HG03025 (cell line): ENCODE results near the gene HNRNPL.
"Not testable (repeated sequence)": the region's sequence is repeated elsewhere in the genome, so short reads cannot be mapped to it uniquely, and the experiment has no call there.

ENCODE experiments used
- ATAC-seq: cut with Tn5 transposase; IDR thresholded peaks from one replicate; pipeline ENCODE4 v1.9.1; 2021; ENCODE audit warnings: mild to moderate bottlenecking, moderate library complexity; ENCODE audit not compliant: unreplicated experiment, low FRiP score

HNRNPL gene

GRCh38 chr19:38870612-38871011 is 20.8 kb upstream of the HNRNPL start:
- ATAC-seq, result no peak

DNA sequence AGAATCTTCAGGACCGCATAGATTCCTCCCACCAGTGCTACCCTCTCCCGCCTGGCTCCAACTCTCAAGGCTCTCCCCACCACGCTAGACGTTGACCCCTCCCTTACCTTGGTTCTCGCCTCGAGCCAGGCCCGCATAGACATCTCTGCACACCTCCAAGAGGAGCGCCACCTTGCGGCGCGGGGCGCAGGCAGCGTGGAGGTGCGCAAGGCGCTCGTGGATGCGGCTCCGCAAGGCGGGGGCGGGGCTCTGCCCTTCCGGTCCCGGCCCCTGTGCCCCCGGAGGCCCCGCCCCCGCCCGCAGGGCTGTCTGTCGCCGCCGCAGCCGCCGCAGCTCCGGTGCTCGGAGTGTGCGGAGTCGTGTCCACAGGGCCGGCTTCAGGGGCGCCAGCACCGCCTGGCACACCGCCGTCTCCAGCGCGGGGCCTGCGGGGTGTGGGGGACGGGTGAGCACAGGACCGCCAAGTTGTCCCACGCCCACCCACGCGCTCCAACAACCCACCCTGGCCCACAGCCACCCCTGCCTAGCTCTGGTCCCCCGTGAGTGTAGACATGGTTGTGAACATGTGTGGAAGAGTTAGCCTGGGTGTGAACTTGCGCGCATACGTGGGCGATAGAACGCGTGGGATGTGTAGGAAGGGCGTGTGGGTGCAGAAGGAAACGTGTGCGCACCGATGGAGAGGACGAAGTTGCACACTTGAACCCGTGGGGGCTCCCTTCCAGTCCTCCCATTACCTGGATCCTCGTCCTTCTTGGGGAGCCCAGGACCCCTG is 20.2 kb upstream of the HNRNPL start:
- peak; percentile 58 for ATAC-seq

GRCh38 chr19:38869160-38869835 is 19.5 kb upstream of the HNRNPL start:
- ATAC-seq, result no peak

- no peak for ATAC-seq
Observed at GRCh38 chr19:38868551-38868950, 18.8 kb upstream of the HNRNPL start.

DNA sequence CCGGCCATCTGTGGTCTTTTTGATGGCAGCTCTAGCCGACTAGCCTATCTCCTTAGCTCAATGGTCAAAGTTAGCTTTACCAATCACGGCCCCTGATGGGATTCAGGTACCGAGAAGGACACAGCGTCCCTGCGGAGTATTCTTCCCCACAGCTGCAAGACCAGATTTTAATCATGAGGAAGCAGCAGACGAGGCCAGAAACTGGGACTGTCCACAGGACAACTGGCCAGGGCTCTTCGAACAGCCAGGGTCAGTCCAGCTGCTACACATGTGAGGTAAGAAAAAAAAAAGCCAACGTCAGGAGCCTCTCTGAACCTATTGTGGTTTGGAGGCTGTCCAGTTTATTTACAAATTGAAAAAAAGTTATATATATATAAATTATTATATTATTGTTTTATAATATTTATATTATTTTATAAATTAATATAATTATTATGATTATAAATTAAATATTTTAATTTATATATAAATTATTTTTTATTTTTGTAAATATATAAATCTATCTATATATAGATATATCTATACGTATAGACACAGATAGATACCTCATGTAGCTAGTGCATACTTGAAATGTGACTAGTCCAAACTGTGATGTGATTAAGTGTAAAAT is 17.5 kb upstream of the HNRNPL start:
- ATAC-seq, result no peak

DNA sequence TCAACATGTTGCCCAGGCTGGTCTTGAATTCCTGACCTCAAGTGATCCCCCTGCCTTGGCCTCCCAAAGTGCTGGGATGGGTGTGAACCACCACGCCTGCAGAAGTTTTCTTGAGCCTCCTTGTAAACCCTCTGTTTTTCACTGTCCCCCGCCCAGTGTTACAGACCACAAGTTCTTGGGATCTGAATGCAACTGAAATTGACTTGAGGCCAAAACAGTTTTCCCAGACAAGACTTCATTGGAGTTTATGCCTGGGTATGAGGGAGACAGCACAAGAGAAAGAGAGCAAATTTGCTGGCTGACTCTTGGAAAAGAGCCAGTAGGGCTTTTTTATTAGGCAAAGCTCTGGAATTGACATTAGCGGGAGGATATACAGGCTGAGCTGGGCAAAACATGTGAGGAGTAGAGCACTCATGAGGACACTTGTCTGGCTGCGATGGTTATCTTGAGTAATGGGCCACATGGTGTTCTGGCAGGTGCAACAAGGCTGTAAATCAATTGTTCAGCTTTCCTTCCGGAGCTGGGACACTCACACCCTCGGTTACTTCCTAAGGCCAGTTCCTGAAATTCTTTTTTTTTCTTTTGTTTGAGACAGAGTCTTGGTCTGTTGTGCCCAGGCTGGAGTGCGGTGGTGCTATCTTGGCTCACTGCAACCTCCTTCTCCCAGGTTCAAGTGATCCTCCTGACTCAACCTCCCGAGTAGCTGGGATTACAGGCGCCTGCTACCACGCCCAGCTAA is 12.7 kb upstream of the HNRNPL start:
- no peak for ATAC-seq

- ATAC-seq, result no peak
Observed at GRCh38 chr19:38861368-38861767, 11.6 kb upstream of the HNRNPL start.

DNA sequence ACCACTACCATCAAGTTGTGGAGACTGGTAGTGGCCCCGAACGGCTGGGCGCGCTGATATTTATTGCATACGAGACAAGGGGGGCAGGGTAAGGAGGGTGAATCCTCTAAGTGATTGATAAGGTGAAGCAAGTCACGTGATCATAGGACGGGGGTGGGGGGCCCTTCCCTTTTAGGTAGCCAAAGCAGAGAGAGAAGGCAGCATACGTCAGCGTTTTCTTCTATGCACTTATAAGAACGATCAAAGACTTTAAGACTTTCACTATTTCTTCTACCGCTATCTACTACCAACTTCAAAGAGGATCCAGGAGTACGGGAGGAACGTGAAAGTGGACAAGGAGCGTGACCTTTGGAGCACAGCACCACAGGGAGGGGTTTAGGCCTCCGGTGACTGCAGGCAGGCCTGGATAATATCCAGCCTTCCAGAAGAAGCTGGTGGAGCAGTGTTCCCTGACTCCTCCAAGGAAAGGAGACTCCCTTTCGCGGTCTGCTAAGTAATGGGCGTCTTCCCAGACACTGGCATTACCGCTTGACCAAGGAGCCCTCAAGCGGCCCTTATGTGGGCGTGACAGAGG is 9.9 kb upstream of the HNRNPL start:
- ATAC-seq, result not testable (repeated sequence)

GRCh38 chr19:38856813-38857212 is 7.0 kb upstream of the HNRNPL start:
- ATAC-seq, result no peak

- not testable (repeated sequence) for ATAC-seq
Observed at GRCh38 chr19:38855751-38856150, 6.0 kb upstream of the HNRNPL start.

GRCh38 chr19:38854961-38855360 is 5.2 kb upstream of the HNRNPL start:
- ATAC-seq, result not testable (repeated sequence)

GRCh38 chr19:38853214-38853613 is 3.4 kb upstream of the HNRNPL start:
- no peak for ATAC-seq

- ATAC-seq, result no peak
Observed at GRCh38 chr19:38852231-38853044, 2.7 kb upstream of the HNRNPL start.

DNA sequence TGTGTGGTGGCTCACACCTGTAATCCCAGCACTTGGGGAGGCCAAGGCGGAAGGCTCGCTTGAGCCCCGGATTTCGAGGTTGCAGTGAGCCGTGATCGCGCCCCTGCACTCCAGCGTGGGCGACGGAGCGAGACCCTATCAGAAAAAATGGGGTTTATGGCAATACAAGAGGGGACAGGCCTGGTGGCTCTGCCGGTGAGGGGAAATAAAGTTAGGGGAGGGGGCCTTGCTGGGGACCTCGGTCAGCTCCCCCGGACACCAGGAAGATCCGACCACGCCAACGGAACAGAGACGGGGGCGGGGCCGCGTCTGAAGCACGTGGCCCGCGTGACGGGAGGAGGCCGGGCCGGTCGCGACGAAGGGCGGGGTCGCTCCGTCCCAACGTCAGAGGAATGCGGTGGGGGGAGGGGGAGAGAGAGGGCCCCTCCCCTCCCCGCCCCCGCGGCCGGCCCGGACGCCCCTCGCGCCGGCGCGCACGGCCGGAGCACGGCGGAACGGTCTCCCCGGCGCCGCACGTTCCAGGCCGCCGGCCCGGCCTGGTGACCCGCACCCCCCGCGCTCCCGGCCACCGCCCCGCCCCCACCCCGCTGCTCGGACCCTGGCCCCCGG is 1.9 kb upstream of the HNRNPL start:
- peak; percentile 21 for ATAC-seq

- ATAC-seq, result no peak
Observed at GRCh38 chr19:38850976-38851621, 1.3 kb upstream of the HNRNPL start.

- ATAC-seq, result peak; percentile 64
Observed at GRCh38 chr19:38850436-38850975, 720 bp upstream of the HNRNPL start.

GRCh38 chr19:38849147-38849859 is 483 bp downstream of the HNRNPL start:
- peak; percentile 13 for ATAC-seq
